ENCODE measurements around the gene MYO3B.

DNA sequence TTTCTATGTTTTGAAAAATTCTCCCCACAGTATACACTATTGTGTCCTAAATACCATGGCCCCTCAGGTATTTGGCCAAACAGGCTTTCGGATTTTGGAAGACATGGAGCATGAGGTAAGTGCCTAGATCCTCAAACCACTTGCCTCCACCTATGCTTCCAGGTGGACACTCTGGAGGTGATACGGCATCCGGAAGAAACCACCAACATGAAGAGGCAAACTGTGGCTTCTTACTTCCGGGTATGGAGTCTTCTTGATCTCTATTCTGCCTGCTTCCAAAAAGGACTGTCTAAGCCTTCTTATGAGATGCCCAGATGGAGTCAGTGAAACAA lies 285.2 kb downstream of the MYO3B start:
- TF ChIP-seq, protein P1, sequence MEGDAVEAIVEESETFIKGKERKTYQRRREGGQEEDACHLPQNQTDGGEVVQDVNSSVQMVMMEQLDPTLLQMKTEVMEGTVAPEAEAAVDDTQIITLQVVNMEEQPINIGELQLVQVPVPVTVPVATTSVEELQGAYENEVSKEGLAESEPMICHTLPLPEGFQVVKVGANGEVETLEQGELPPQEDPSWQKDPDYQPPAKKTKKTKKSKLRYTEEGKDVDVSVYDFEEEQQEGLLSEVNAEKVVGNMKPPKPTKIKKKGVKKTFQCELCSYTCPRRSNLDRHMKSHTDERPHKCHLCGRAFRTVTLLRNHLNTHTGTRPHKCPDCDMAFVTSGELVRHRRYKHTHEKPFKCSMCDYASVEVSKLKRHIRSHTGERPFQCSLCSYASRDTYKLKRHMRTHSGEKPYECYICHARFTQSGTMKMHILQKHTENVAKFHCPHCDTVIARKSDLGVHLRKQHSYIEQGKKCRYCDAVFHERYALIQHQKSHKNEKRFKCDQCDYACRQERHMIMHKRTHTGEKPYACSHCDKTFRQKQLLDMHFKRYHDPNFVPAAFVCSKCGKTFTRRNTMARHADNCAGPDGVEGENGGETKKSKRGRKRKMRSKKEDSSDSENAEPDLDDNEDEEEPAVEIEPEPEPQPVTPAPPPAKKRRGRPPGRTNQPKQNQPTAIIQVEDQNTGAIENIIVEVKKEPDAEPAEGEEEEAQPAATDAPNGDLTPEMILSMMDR (IDR thresholded peaks at IDR 0.05): no peak
- no peak for TF ChIP-seq EP300 (IDR thresholded peaks at IDR 0.05)
- TF ChIP-seq POLR2A (IDR thresholded peaks at IDR 0.05; ENCODE audit: low read depth): no peak

Data from esophagus muscularis mucosa (tissue), 4 donors.